ENCODE data around the gene NWD2.

Gene NWD2

GRCh38 chr4:37439809-37440474 is 195.4 kb downstream of the NWD2 start (continued):
- TF ChIP-seq, protein P1, sequence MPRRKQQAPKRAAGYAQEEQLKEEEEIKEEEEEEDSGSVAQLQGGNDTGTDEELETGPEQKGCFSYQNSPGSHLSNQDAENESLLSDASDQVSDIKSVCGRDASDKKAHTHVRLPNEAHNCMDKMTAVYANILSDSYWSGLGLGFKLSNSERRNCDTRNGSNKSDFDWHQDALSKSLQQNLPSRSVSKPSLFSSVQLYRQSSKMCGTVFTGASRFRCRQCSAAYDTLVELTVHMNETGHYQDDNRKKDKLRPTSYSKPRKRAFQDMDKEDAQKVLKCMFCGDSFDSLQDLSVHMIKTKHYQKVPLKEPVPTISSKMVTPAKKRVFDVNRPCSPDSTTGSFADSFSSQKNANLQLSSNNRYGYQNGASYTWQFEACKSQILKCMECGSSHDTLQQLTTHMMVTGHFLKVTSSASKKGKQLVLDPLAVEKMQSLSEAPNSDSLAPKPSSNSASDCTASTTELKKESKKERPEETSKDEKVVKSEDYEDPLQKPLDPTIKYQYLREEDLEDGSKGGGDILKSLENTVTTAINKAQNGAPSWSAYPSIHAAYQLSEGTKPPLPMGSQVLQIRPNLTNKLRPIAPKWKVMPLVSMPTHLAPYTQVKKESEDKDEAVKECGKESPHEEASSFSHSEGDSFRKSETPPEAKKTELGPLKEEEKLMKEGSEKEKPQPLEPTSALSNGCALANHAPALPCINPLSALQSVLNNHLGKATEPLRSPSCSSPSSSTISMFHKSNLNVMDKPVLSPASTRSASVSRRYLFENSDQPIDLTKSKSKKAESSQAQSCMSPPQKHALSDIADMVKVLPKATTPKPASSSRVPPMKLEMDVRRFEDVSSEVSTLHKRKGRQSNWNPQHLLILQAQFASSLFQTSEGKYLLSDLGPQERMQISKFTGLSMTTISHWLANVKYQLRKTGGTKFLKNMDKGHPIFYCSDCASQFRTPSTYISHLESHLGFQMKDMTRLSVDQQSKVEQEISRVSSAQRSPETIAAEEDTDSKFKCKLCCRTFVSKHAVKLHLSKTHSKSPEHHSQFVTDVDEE (CRISPR knock-in tag; IDR thresholded peaks at IDR 0.05) = no peak
- no peak for TF ChIP-seq ARNTL (CRISPR knock-in tag; IDR thresholded peaks at IDR 0.05; ENCODE audit: borderline replicate concordance, low read depth)
- TF ChIP-seq PPARA (CRISPR knock-in tag; IDR thresholded peaks at IDR 0.05; ENCODE audit: borderline replicate concordance) = no peak
- TF ChIP-seq, protein P2, sequence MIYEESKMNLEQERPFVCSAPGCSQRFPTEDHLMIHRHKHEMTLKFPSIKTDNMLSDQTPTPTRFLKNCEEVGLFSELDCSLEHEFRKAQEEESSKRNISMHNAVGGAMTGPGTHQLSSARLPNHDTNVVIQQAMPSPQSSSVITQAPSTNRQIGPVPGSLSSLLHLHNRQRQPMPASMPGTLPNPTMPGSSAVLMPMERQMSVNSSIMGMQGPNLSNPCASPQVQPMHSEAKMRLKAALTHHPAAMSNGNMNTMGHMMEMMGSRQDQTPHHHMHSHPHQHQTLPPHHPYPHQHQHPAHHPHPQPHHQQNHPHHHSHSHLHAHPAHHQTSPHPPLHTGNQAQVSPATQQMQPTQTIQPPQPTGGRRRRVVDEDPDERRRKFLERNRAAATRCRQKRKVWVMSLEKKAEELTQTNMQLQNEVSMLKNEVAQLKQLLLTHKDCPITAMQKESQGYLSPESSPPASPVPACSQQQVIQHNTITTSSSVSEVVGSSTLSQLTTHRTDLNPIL (CRISPR knock-in tag; IDR thresholded peaks at IDR 0.05; ENCODE audit: low read depth) = no peak

DNA sequence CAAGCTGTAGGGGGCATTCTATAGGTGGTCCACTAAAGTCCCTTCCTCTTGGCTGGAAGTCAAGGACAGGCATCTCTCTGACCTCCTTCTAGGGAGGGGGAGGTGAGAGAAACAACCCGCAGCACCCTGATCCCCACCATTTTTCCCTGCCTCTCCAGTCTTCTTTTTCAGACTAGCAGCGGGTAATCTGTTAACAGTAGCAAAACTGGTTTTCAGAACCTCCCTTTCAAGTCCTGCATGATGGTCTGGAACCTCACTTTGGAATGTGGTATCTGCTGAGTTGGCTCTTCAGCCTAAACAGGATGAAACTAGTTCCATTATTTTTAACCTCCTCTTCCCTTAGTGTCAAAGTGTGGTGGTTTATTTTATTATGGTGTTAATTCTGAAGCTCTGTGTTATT is 196.0 kb downstream of the NWD2 start:
- TF ChIP-seq SNAI2 (CRISPR knock-in tag; IDR thresholded peaks at IDR 0.05) (no peak), ESRRG (CRISPR knock-in tag; IDR thresholded peaks at IDR 0.05) (no peak), CSDC2 (CRISPR knock-in tag; IDR thresholded peaks at IDR 0.05) (no peak), GLIS3 (CRISPR knock-in tag; IDR thresholded peaks at IDR 0.05) (no peak), BACH2 (CRISPR knock-in tag; IDR thresholded peaks at IDR 0.05; ENCODE audit: borderline replicate concordance) (no peak), ZNF565 (CRISPR knock-in tag; conservative IDR thresholded peaks at IDR 0.05; ENCODE audit: low read depth) (no peak), PATZ1 (CRISPR knock-in tag; IDR thresholded peaks at IDR 0.05; ENCODE audit: borderline replicate concordance) (no peak), TCF4 (CRISPR knock-in tag; IDR thresholded peaks at IDR 0.05; ENCODE audit: borderline replicate concordance) (no peak), ZNF70 (CRISPR knock-in tag; IDR thresholded peaks at IDR 0.05) (no peak), ISL1 (CRISPR knock-in tag; IDR thresholded peaks at IDR 0.05) (no peak), CSRNP3 (CRISPR knock-in tag; IDR thresholded peaks at IDR 0.05) (no peak), ZFP30 (CRISPR knock-in tag; IDR thresholded peaks at IDR 0.05) (no peak)
- TF ChIP-seq, protein P3, sequence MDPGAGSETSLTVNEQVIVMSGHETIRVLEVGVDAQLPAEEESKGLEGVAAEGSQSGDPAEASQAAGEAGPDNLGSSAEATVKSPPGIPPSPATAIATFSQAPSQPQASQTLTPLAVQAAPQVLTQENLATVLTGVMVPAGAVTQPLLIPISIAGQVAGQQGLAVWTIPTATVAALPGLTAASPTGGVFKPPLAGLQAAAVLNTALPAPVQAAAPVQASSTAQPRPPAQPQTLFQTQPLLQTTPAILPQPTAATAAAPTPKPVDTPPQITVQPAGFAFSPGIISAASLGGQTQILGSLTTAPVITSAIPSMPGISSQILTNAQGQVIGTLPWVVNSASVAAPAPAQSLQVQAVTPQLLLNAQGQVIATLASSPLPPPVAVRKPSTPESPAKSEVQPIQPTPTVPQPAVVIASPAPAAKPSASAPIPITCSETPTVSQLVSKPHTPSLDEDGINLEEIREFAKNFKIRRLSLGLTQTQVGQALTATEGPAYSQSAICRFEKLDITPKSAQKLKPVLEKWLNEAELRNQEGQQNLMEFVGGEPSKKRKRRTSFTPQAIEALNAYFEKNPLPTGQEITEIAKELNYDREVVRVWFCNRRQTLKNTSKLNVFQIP (CRISPR knock-in tag; IDR thresholded peaks at IDR 0.05; ENCODE audit: borderline replicate concordance, low read depth) = no peak
- TF ChIP-seq, protein P2 (CRISPR knock-in tag; IDR thresholded peaks at IDR 0.05; ENCODE audit: low read depth) = no peak
- TF ChIP-seq, protein P1 (CRISPR knock-in tag; IDR thresholded peaks at IDR 0.05) = no peak
- no peak for ATAC-seq

Data from SK-N-SH treated with all-trans-retinoic acid at 6 μM for 48 hours (cell line).